ENCODE data around the gene ZBTB7B.

DNA sequence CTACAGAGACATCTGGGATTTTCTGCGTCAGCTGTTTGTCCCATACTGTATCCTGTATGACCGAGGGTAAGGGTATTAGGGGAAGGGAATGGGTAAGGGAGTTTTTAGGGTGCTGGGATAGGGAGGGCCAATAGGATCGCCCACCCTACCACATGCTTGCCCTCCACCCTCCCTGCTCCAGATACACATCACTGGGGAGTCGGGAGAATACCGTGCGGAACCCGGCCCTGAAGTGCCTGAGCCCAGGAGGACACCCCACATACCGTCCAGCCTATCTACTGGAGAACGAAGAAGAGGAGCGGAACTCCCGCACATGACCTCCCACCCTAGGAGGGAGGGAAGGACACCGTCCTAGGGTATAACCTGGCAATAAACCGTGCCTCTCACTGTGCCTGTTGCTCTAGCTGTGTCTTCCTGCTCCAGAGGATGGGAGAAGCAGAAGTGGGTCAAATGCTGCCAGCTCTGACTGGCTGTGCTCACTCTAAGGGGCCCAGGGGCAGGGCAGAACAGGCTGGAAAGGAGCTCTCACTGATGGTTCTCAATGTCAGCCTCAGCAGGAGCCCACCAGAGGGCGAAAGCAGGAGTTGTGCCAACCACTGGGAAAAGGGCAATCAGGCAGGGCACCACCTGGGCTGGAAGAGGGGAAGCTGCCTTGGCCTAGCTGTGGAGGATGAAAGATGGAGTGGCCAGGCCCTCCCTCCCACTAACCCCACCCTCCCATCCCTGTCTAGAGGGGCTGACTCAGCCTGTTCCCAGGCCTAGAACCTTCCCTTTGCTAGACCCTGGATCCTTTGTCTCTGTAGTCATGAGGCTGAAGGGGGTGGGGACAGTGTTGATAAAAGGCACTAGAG, 9.7 kb upstream of the ZBTB7B start:
- TF ChIP-seq, protein P1, sequence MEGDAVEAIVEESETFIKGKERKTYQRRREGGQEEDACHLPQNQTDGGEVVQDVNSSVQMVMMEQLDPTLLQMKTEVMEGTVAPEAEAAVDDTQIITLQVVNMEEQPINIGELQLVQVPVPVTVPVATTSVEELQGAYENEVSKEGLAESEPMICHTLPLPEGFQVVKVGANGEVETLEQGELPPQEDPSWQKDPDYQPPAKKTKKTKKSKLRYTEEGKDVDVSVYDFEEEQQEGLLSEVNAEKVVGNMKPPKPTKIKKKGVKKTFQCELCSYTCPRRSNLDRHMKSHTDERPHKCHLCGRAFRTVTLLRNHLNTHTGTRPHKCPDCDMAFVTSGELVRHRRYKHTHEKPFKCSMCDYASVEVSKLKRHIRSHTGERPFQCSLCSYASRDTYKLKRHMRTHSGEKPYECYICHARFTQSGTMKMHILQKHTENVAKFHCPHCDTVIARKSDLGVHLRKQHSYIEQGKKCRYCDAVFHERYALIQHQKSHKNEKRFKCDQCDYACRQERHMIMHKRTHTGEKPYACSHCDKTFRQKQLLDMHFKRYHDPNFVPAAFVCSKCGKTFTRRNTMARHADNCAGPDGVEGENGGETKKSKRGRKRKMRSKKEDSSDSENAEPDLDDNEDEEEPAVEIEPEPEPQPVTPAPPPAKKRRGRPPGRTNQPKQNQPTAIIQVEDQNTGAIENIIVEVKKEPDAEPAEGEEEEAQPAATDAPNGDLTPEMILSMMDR (IDR thresholded peaks at IDR 0.05) = peak; percentile 41
- TF ChIP-seq ZFX (IDR thresholded peaks at IDR 0.05; ENCODE audit: borderline replicate concordance) = no peak
